ENCODE measurements around the gene EFEMP1. TPM values are rescaled to one million over a fixed set of nuclear protein-coding genes. Genes with fewer than 3 reads are reported as not detected.

Gene EFEMP1
- total and polyA plus RNA-seq, 8 donors = 7.0 to 50.8 (median 21.0) TPM

- ATAC-seq = no peak
- Histone ChIP-seq H3K27ac (no peak overlapping the region), H3K9me3 (no peaks in the 10 kb centered on the region), H3K27me3 (no peaks in the 10 kb centered on the region), H3K36me3 (no peaks in the 10 kb centered on the region), H3K4me1 (no peaks in the 10 kb centered on the region), H3K4me3 (no peak overlapping the region)
- 95 to 97% methylated on average over 3 of the region's 3 CpGs for WGBS, 2 donors
- intact Hi-C loops (cut with DNase I) = no loop called here
- TF ChIP-seq CTCF (IDR thresholded peaks at IDR 0.05) = no peak
- no peak for DNase-seq
- FAIRE-seq = no peak
These were observed 4.0 kb downstream of the EFEMP1 start for GRCh38 chr2:55919574-55919973.

GRCh38 chr2:55918856-55919255 lies 4.7 kb downstream of the EFEMP1 start:
- no peaks in the 10 kb centered on the region for H3K27me3 ChIP-seq
- H3K27ac ChIP-seq = no peak overlapping the region
- intact Hi-C loops (cut with DNase I) = no loop called here
- no peak for DNase-seq
- TF ChIP-seq CTCF (IDR thresholded peaks at IDR 0.05) = no peak
- H3K4me1 ChIP-seq = no peaks in the 10 kb centered on the region
- no peak overlapping the region for H3K4me3 ChIP-seq
- ATAC-seq = no peak
- 87 to 97% methylated on average over 1 of the region's 1 CpG for WGBS, 2 donors
- no peak for FAIRE-seq
- no peaks in the 10 kb centered on the region for H3K9me3 ChIP-seq
- H3K36me3 ChIP-seq = no peaks in the 10 kb centered on the region

- no peak for ATAC-seq
These were observed 5.7 kb downstream of the EFEMP1 start for GRCh38 chr2:55917713-55918390.

GRCh38 chr2:55917117-55917516 lies 6.5 kb downstream of the EFEMP1 start:
- no peaks in the 10 kb centered on the region for H3K27me3 ChIP-seq
- H3K9me3 ChIP-seq = no peaks in the 10 kb centered on the region
- intact Hi-C loops (cut with DNase I) = no loop called here
- H3K4me1 ChIP-seq = no peaks in the 10 kb centered on the region
- TF ChIP-seq CTCF (IDR thresholded peaks at IDR 0.05) = no peak
- FAIRE-seq (no peak), DNase-seq (no peak), ATAC-seq (no peak)
- H3K36me3 ChIP-seq = no peaks in the 10 kb centered on the region
- H3K27ac ChIP-seq = no peak overlapping the region
- no peak overlapping the region for H3K4me3 ChIP-seq
- 75 to 77% methylated on average over 5 of the region's 5 CpGs for WGBS, 2 donors

More at GRCh38 chr2:55917713-55918390, 5.7 kb downstream of the EFEMP1 start:
- 89 to 96% methylated on average over 11 of the region's 11 CpGs for WGBS, 2 donors
- Histone ChIP-seq H3K9me3 (no peaks in the 10 kb centered on the region), H3K27me3 (no peaks in the 10 kb centered on the region), H3K36me3 (no peaks in the 10 kb centered on the region), H3K4me3 (no peak overlapping the region), H3K27ac (no peak overlapping the region), H3K4me1 (no peaks in the 10 kb centered on the region)
- TF ChIP-seq CTCF (IDR thresholded peaks at IDR 0.05) = no peak
- FAIRE-seq = no peak
- intact Hi-C loops (cut with DNase I) = no loop called here
- peak in 1 of 6 donors; percentile 26 for DNase-seq

- Histone ChIP-seq H3K27ac (no peak overlapping the region), H3K4me1 (no peaks in the 10 kb centered on the region), H3K9me3 (no peaks in the 10 kb centered on the region), H3K4me3 (no peak overlapping the region), H3K36me3 (no peaks in the 10 kb centered on the region), H3K27me3 (no peaks in the 10 kb centered on the region)
- no peak for FAIRE-seq
- no peak for ATAC-seq
- no peak for TF ChIP-seq CTCF (IDR thresholded peaks at IDR 0.05)
- intact Hi-C loops (cut with DNase I) = no loop called here
- DNase-seq = no peak
- 75 to 80% methylated on average over 7 of the region's 7 CpGs for WGBS, 2 donors
These were observed 7.0 kb downstream of the EFEMP1 start for GRCh38 chr2:55916473-55917049.

Measured in pancreas (tissue), 10 donors.